Measurements from ENCODE around the gene ITPRIPL1. TPM values are rescaled to one million over a fixed set of nuclear protein-coding genes. Genes with fewer than 3 reads are reported as not detected.
A peak's percentile ranks its signal among the peaks of the same experiment; 100 is the strongest.

ITPRIPL1 gene
- total RNA-seq, 1 experiment from 2014 or later: 23.5 TPM

DNA sequence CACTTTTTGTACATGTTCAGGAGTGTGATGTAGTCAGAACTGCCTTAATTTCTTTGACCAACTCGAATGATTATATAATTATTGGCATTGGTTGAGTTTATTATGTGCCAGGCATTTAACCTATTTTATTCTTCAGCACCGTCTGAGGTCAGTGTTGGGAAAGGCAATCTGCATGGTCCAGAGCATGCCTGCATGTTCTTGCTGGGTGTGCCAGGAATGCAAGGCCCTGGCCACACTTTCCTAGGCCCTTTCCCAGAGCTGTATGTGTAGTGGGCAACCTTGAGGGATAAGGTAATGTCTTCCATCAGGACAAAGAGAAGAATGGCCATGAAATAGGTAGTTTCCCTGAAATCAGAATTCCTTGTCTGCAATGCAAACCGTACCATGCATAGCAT is 10.1 kb upstream of the ITPRIPL1 start:
- POLR2A ChIA-PET (ENCODE audit: low non-redundant PET): no interaction called here
- Histone ChIP-seq H3K27me3 (replicated peaks; ENCODE audit: insufficient read depth, low read depth, low read length, poor library complexity) (no peaks in the 10 kb centered on the region), H3K4me3 (ENCODE audit: low read depth, low read length, poor library complexity, severe bottlenecking) (no peak overlapping the region), H3K9me3 (ENCODE audit: low read depth, low read length, poor library complexity, severe bottlenecking) (no peaks in the 10 kb centered on the region), H3K4me1 (ENCODE audit: insufficient read depth, low read length, poor library complexity, severe bottlenecking) (peaks cover 7% of the 10 kb centered on the region), H3K27ac (ENCODE audit: low read depth, low read length, poor library complexity, severe bottlenecking) (no peak overlapping the region), H3K36me3 (ENCODE audit: insufficient read depth, low read length, poor library complexity, severe bottlenecking) (no peaks in the 10 kb centered on the region)
- CTCF ChIA-PET: no interaction called here
- intact Hi-C loops (cut with micrococcal nuclease; ENCODE audit: unreplicated experiment): no loop called here
- no TSS peak for BruUV-seq (replicated peaks)
- no peak for DNase-seq (ENCODE audit: low spot score)
- no peak for TF ChIP-seq EZH2 (IDR thresholded peaks at IDR 0.05; ENCODE audit: borderline replicate concordance, low read depth, low read length, poor library complexity, severe bottlenecking)
- TF ChIP-seq, protein P1, sequence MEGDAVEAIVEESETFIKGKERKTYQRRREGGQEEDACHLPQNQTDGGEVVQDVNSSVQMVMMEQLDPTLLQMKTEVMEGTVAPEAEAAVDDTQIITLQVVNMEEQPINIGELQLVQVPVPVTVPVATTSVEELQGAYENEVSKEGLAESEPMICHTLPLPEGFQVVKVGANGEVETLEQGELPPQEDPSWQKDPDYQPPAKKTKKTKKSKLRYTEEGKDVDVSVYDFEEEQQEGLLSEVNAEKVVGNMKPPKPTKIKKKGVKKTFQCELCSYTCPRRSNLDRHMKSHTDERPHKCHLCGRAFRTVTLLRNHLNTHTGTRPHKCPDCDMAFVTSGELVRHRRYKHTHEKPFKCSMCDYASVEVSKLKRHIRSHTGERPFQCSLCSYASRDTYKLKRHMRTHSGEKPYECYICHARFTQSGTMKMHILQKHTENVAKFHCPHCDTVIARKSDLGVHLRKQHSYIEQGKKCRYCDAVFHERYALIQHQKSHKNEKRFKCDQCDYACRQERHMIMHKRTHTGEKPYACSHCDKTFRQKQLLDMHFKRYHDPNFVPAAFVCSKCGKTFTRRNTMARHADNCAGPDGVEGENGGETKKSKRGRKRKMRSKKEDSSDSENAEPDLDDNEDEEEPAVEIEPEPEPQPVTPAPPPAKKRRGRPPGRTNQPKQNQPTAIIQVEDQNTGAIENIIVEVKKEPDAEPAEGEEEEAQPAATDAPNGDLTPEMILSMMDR (conservative IDR thresholded peaks at IDR 0.05; ENCODE audit: low read depth, low read length): no peak

DNA sequence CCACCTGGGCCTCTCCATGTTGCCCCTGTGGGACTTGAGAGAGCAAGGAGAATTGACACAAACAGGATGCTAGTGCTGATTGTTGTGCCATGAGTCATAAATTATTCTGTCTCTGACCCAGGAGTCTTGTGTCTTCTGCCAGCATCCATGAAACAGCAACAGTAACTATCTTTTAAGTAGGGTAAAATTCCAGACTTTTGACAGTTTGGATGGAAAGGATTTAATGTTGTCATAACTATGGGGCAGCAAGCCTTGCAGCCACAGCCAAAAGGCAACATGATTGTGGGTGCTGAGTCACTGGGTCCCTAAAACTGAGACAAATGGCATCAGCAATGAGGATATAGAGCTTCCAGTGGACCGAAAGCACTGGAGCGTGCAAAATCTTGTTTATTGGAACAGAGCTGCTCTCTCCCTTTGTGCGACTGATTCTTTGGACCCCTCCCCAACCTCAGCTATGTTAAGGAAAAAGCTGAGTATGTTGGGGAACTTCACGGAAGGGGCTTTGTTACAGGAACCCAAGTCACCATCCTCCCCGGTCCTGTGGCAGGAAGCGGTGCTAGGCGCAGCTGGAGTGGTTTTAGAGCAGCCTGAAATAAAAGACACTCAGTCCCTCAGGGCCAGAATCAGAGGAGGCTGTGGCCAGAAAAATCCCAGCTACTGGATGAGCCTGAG is 9.6 kb upstream of the ITPRIPL1 start:
- ChIA-PET CTCF (no interaction called here), POLR2A (ENCODE audit: low non-redundant PET) (no interaction called here)
- Histone ChIP-seq H3K27ac (ENCODE audit: low read depth, low read length, poor library complexity, severe bottlenecking) (no peak overlapping the region), H3K4me1 (ENCODE audit: insufficient read depth, low read length, poor library complexity, severe bottlenecking) (peaks cover 7% of the 10 kb centered on the region), H3K36me3 (ENCODE audit: insufficient read depth, low read length, poor library complexity, severe bottlenecking) (no peaks in the 10 kb centered on the region), H3K4me3 (ENCODE audit: low read depth, low read length, poor library complexity, severe bottlenecking) (no peak overlapping the region), H3K9me3 (ENCODE audit: low read depth, low read length, poor library complexity, severe bottlenecking) (no peaks in the 10 kb centered on the region), H3K27me3 (replicated peaks; ENCODE audit: insufficient read depth, low read depth, low read length, poor library complexity) (peaks cover 1% of the 10 kb centered on the region)
- TF ChIP-seq EZH2 (IDR thresholded peaks at IDR 0.05; ENCODE audit: borderline replicate concordance, low read depth, low read length, poor library complexity, severe bottlenecking): no peak
- TF ChIP-seq, protein P1 (conservative IDR thresholded peaks at IDR 0.05; ENCODE audit: low read depth, low read length): no peak
- peak; percentile 65 for DNase-seq (ENCODE audit: low spot score)
- BruUV-seq (replicated peaks): no TSS peak
- intact Hi-C loops (cut with micrococcal nuclease; ENCODE audit: unreplicated experiment): no loop called here

DNA sequence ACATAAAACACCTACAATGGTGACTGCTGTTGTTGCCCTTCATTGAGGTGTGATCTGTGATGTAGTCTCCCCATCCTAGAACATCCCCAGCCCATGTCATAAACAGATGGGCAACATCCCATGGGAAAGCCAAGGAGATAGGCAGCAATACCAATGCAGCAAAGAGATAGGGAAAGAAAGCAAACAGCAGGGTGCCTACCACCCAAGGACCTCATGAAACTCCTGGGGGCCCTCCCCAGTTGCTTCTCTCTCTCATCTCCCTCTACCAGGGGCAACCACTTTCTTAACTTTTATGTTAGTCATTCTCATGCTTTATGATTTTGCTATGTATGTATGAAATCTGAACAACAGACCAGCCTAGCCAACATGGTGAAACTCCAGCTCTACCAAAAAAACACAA is 8.1 kb upstream of the ITPRIPL1 start:
- TF ChIP-seq, protein P1 (conservative IDR thresholded peaks at IDR 0.05; ENCODE audit: low read depth, low read length): no peak

More for the DNA sequence above, 8.1 kb upstream of the ITPRIPL1 start:
- H3K9me3 ChIP-seq (ENCODE audit: low read depth, low read length, poor library complexity, severe bottlenecking): no peaks in the 10 kb centered on the region
- H3K36me3 ChIP-seq (ENCODE audit: insufficient read depth, low read length, poor library complexity, severe bottlenecking): no peaks in the 10 kb centered on the region
- H3K27ac ChIP-seq (ENCODE audit: low read depth, low read length, poor library complexity, severe bottlenecking): no peak overlapping the region
- H3K27me3 ChIP-seq (replicated peaks; ENCODE audit: insufficient read depth, low read depth, low read length, poor library complexity): peaks cover 15% of the 10 kb centered on the region
- POLR2A ChIA-PET (ENCODE audit: low non-redundant PET): no interaction called here
- intact Hi-C loops (cut with micrococcal nuclease; ENCODE audit: unreplicated experiment): no loop called here
- CTCF ChIA-PET: no interaction called here
- no peak for DNase-seq (ENCODE audit: low spot score)
- peaks cover 7% of the 10 kb centered on the region for H3K4me1 ChIP-seq (ENCODE audit: insufficient read depth, low read length, poor library complexity, severe bottlenecking)
- H3K4me3 ChIP-seq (ENCODE audit: low read depth, low read length, poor library complexity, severe bottlenecking): no peak overlapping the region
- no TSS peak for BruUV-seq (replicated peaks)

Measured in A673 (cell line).